ENCODE data around the gene PGA4. TPM values are rescaled to one million over a fixed set of nuclear protein-coding genes. Genes with fewer than 3 reads are reported as not detected.
A peak's percentile ranks its signal among the peaks of the same experiment; 100 is the strongest.
"Not testable (repeated sequence)": the region's sequence is repeated elsewhere in the genome, so short reads cannot be mapped to it uniquely, and the experiment has no call there.

PGA4 gene
- total RNA-seq, 2 donors from 2014 or later: not detected

DNA sequence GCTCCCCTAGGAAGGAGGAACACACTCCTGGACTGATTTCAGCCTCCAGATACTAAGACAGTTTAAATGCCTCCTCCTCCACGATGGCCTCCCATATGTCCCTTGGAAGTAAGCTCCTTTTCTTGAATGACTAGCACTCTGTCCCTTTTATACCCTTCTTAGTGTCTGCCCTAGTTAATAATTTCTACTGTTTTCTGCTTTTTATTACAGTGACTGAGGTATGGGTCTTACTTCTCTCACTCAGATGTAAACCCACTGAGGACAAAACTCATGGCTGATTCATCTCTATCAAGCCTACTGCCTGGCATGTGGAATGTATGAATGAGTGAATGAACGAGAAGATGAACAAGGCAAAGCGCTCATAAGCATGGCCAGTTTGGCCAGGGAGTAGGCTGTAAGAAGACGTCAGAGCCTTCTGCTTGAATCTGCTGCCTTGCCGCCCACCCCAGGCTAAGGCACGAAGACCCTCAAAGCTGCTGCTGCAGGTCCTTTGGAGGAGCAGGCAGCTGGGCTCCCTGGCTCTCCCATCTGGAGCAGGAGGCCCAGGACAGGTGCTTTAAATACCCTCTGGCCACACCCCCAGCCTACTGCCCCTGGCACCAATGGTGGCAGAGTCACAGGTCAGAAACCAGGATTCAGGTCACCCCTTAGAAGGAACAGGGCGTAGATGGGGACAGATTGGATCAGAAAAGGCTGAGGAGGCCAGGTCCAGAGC, 27.0 kb upstream of the PGA4 start:
- peaks cover 18% of the 10 kb centered on the region for H3K27me3 Mint-ChIP-seq
- no peak for ATAC-seq (replicated peaks)
- H3K27ac Mint-ChIP-seq: no peak overlapping the region
- H3K4me1 Mint-ChIP-seq: no peaks in the 10 kb centered on the region
- H3K4me3 Mint-ChIP-seq: no peak overlapping the region
- no peaks in the 10 kb centered on the region for H3K9me3 Mint-ChIP-seq
- H3K36me3 Mint-ChIP-seq (ENCODE audit: low read depth): no peaks in the 10 kb centered on the region

DNA sequence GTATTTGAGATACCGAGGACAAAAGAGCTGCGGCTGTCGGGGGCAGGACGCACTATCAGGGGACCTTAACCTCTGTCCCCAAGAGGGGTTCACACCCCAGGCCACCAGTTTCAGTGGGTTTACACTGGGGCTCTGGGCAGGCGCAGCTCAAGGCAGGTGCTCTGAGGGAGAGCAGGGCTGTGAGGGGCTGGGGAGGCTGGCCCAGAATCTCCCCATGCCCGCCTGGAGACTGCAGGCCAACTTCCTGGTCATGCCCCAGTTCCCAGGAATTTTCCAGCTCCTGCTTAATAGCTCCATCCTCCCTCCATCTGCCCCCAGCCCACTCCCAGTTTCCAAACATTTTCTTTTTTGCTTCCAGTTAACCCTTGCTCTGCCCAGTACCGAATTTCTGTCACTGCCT, 26.4 kb upstream of the PGA4 start:
- Mint-ChIP-seq H3K9me3 (no peaks in the 10 kb centered on the region), H3K4me1 (no peaks in the 10 kb centered on the region), H3K27ac (no peak overlapping the region), H3K36me3 (ENCODE audit: low read depth) (no peaks in the 10 kb centered on the region), H3K4me3 (no peak overlapping the region), H3K27me3 (peaks cover 22% of the 10 kb centered on the region)
- no peak for ATAC-seq (replicated peaks)

DNA sequence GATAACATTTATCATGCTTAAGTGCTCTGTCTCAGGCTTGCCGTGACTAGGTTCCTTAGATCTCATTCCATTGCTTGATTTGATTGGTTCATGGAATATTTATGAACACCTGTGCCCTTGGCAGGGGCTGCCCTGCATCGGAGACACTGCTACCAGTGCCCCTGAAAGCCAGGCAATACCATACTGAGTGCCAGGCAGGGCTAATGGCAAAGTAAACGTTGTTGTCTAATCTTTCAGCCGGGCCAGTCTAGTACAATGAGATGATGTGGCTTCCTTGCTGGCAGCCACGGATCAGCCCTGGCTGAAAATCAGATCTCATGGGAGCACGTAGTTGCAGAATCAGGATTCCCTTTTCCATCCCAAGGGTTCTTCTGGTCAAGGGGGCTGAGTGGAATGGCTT, 23.8 kb upstream of the PGA4 start:
- Mint-ChIP-seq H3K36me3 (ENCODE audit: low read depth) (no peaks in the 10 kb centered on the region), H3K4me1 (no peaks in the 10 kb centered on the region), H3K4me3 (no peak overlapping the region), H3K9me3 (no peaks in the 10 kb centered on the region), H3K27me3 (peaks cover 21% of the 10 kb centered on the region), H3K27ac (no peak overlapping the region)
- ATAC-seq (replicated peaks): no peak

DNA sequence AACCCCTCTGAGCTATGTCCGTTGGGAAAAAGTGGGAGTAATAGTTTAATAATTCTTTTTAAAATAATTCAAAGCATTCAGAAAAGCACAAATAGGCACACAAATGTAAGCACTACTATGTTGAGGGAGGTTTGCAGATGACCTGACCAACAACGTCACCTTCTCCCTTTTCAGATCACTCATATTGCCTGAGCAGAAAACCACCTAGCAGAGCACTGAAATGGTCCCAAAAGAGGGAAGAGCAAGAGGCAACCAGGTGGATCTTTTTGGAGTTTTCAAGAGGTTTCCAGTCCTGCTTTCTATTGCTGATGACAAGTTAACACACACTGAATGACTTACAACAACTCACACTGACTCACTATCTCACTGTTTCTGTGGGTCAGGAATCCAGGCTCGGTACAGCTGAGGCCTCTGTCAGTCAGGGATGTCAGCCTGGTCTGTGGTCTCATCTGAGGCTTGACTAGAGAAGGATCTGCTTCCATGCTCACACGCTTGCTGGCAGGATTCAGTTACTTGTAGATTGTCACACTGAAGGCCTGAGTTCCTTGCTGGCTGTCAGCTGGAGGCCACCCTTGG, 23.1 kb upstream of the PGA4 start:
- no peaks in the 10 kb centered on the region for H3K4me1 Mint-ChIP-seq
- H3K27me3 Mint-ChIP-seq: peaks cover 21% of the 10 kb centered on the region
- H3K9me3 Mint-ChIP-seq: no peaks in the 10 kb centered on the region
- peak; percentile 59 for ATAC-seq (replicated peaks)
- H3K36me3 Mint-ChIP-seq (ENCODE audit: low read depth): no peaks in the 10 kb centered on the region
- no peak overlapping the region for H3K27ac Mint-ChIP-seq
- no peak overlapping the region for H3K4me3 Mint-ChIP-seq

GRCh38 chr11:61201476-61201875, 20.7 kb upstream of the PGA4 start:
- Mint-ChIP-seq H3K27me3 (peaks cover 19% of the 10 kb centered on the region), H3K36me3 (ENCODE audit: low read depth) (no peaks in the 10 kb centered on the region), H3K27ac (no peak overlapping the region), H3K9me3 (no peaks in the 10 kb centered on the region), H3K4me1 (no peaks in the 10 kb centered on the region), H3K4me3 (no peak overlapping the region)
- ATAC-seq (replicated peaks): no peak

DNA sequence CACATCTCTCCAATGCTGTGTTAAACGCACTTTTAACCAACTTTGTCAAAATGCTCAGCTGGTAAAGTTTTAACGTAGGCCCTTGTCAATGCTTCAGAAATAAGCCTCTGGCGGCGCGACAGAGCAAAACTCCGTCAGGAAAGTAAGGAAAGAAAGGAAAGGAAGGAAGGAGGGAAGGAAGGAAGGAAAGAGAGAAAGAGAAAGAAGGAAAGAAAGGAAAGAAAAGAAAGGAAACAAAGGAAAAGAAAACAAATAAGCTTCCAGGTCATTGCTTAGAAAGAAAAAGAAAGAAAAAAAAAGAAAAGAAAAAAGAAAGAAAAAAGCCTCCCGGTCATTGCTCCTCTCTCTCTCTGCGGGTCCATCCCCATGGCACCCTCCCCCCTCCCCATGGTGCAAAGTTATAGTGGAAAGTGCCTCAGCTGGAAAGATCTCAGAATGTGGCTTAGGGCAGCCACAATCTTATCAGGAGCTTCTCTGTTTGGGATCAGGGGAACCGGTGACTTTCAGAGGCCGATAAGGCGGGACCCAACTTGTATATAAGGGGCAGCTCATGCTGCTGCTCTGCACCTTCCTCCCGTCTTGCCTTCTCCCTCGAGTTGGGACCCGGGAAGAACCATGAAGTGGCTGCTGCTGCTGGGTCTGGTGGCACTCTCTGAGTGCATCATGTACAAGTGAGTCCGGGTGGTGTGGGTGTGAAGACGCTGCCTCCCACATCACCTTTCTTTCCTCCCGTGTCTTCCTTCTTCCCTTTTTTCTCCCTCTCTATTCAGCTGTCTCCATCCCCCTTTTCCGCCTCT, 19.0 kb upstream of the PGA4 start, which contains the start of gene PGA3:
Gene PGA3, plus strand, starts transcription at position 566 of the 797 bp plus-strand sequence. Its CDS starts 50 bp downstream, at position 616.
- not testable (repeated sequence) for H3K4me3 Mint-ChIP-seq; H3K36me3 Mint-ChIP-seq (ENCODE audit: low read depth); ATAC-seq (replicated peaks); H3K4me1 Mint-ChIP-seq; H3K9me3 Mint-ChIP-seq; H3K27ac Mint-ChIP-seq
- H3K27me3 Mint-ChIP-seq: peaks cover 19% of the 10 kb centered on the region

- H3K4me3 Mint-ChIP-seq; H3K36me3 Mint-ChIP-seq (ENCODE audit: low read depth); H3K9me3 Mint-ChIP-seq; ATAC-seq (replicated peaks); H3K4me1 Mint-ChIP-seq; H3K27ac Mint-ChIP-seq: not testable (repeated sequence)
- peaks cover 19% of the 10 kb centered on the region for H3K27me3 Mint-ChIP-seq
Measured at GRCh38 chr11:61203873-61204272, 18.3 kb upstream of the PGA4 start.

- H3K36me3 Mint-ChIP-seq (ENCODE audit: low read depth); H3K9me3 Mint-ChIP-seq; H3K27ac Mint-ChIP-seq; H3K4me1 Mint-ChIP-seq; ATAC-seq (replicated peaks); H3K4me3 Mint-ChIP-seq: not testable (repeated sequence)
- peaks cover 19% of the 10 kb centered on the region for H3K27me3 Mint-ChIP-seq
Measured at GRCh38 chr11:61204502-61205059, 17.6 kb upstream of the PGA4 start.

- not testable (repeated sequence) for H3K9me3 Mint-ChIP-seq; H3K27me3 Mint-ChIP-seq; ATAC-seq (replicated peaks); H3K27ac Mint-ChIP-seq; H3K36me3 Mint-ChIP-seq (ENCODE audit: low read depth); H3K4me1 Mint-ChIP-seq; H3K4me3 Mint-ChIP-seq
Measured at GRCh38 chr11:61207636-61208310, 14.4 kb upstream of the PGA4 start.

GRCh38 chr11:61210629-61211028, 11.5 kb upstream of the PGA4 start:
- not testable (repeated sequence) for H3K36me3 Mint-ChIP-seq (ENCODE audit: low read depth); H3K9me3 Mint-ChIP-seq; H3K4me3 Mint-ChIP-seq; H3K27ac Mint-ChIP-seq; H3K4me1 Mint-ChIP-seq; H3K27me3 Mint-ChIP-seq; ATAC-seq (replicated peaks)

DNA sequence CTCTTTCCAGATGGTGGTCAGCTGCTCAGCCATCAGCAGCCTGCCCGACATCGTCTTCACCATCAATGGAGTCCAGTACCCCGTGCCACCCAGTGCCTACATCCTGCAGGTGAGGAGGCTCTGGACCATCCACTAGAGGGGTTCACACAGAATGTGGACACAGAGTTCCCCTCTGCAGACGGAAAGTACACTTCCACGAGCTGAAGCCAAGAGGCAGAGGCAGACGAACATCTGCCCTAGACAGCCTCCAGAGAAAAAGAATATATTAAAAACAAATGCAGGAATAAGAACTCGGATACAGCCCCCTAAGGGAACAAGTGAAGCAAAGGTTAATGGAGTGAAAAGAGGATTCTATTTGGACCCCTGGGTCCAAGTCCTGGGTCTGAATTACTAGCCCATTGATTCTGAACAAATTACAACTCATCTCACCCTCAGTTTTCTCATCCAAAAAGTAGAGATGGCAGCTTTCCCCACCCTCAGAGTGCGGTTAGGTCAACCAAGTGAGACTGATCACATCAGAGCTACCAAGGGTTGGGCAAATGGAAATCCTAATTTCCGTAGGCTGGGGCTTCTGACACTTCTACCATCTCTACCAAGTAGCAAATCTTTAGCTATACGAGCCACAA, 10.7 kb upstream of the PGA4 start:
- not testable (repeated sequence) for H3K9me3 Mint-ChIP-seq

DNA sequence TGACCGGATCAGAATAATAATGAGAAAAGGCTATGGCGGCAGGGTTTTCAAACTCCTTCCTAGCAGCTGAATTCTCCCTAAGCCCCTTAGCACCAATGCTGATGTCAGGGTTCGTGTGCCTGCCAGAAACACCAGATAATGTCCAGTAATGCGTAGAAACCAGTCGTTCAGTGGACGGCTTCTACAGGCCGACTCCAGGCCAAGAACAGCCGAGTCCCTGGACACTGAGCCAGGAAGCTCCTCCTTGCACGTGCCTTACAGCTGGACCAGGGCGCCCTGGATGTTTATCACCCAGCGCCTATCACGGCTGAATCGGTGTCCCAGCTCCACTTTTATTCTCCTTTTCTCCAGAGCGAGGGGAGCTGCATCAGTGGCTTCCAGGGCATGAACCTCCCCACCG, 9.9 kb upstream of the PGA4 start:
- not testable (repeated sequence) for H3K36me3 Mint-ChIP-seq (ENCODE audit: low read depth); H3K27me3 Mint-ChIP-seq; H3K9me3 Mint-ChIP-seq; ATAC-seq (replicated peaks); H3K4me1 Mint-ChIP-seq; H3K4me3 Mint-ChIP-seq; H3K27ac Mint-ChIP-seq

More for the DNA sequence above, 10.7 kb upstream of the PGA4 start:
- ATAC-seq (replicated peaks); H3K27ac Mint-ChIP-seq; H3K36me3 Mint-ChIP-seq (ENCODE audit: low read depth); H3K27me3 Mint-ChIP-seq; H3K4me3 Mint-ChIP-seq; H3K4me1 Mint-ChIP-seq: not testable (repeated sequence)

GRCh38 chr11:61213711-61214324, 8.3 kb upstream of the PGA4 start:
- not testable (repeated sequence) for H3K27ac Mint-ChIP-seq; H3K9me3 Mint-ChIP-seq; H3K4me3 Mint-ChIP-seq; ATAC-seq (replicated peaks); H3K36me3 Mint-ChIP-seq (ENCODE audit: low read depth); H3K4me1 Mint-ChIP-seq; H3K27me3 Mint-ChIP-seq

DNA sequence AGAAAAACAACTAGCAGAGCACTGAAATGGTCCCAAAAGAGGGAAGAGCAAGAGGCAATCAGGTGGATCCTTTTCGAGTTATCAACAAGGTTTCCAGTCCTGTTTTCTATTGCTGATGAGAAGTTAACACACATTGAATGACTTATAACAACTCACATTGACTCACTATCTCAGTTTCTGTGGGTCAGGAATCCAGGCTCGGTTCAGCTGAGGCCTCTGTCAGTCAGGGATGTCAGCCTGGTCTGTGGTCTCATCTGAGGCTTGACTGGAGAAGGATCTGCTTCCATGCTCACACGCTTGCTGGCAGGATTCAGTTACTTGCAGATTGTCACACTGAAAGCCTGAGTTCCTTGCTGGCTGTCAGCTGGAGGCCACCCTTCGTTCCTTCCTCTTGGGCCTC, 3.8 kb upstream of the PGA4 start:
- not testable (repeated sequence) for H3K4me3 Mint-ChIP-seq; H3K36me3 Mint-ChIP-seq (ENCODE audit: low read depth); H3K27me3 Mint-ChIP-seq; H3K27ac Mint-ChIP-seq; H3K9me3 Mint-ChIP-seq; H3K4me1 Mint-ChIP-seq
- peak; percentile 82 for ATAC-seq (replicated peaks)
